PC-9 (cell line): Measurements from ENCODE around the gene RALGAPA2.

Experiments
- EZH2 ChIP-seq: fragments of 200-600 bp; sonication (generic); IDR thresholded peaks from 2 replicates; pipeline ENCODE4 v1.8.0; 2017; ENCODE audit warnings: antibody characterized with exemption, low read depth
- TF ChIP-seq, protein P1 (sequence below): fragments of 200-600 bp; sonication (generic); conservative IDR thresholded peaks from 2 replicates; pipeline ENCODE4 v1.6.1; 2017; ENCODE audit warnings: mixed run types, antibody characterized with exemption, mild to moderate bottlenecking, moderate library complexity

DNA sequence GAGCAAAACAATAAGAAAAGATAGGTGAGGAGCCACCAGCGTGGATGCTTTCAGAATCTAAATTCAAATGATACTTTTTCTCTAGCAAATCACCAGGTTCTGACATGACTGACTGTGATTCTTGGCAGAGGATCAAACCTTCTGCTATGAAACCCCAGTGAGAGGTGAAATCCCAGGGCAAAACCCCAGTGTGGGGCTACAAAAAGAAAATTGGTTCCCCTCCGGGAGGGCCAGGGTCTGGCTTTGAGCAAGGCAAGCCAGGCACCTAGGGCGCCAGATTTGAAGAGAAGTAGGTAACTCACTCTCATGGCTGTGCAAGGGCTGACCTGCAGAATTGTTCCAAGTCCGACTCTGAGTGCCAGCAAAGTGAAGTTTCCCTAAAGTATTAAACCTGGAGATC lies 20.2 kb upstream of the RALGAPA2 start:
- TF ChIP-seq, protein P1, sequence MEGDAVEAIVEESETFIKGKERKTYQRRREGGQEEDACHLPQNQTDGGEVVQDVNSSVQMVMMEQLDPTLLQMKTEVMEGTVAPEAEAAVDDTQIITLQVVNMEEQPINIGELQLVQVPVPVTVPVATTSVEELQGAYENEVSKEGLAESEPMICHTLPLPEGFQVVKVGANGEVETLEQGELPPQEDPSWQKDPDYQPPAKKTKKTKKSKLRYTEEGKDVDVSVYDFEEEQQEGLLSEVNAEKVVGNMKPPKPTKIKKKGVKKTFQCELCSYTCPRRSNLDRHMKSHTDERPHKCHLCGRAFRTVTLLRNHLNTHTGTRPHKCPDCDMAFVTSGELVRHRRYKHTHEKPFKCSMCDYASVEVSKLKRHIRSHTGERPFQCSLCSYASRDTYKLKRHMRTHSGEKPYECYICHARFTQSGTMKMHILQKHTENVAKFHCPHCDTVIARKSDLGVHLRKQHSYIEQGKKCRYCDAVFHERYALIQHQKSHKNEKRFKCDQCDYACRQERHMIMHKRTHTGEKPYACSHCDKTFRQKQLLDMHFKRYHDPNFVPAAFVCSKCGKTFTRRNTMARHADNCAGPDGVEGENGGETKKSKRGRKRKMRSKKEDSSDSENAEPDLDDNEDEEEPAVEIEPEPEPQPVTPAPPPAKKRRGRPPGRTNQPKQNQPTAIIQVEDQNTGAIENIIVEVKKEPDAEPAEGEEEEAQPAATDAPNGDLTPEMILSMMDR = no peak
- no peak for TF ChIP-seq EZH2
